ENCODE data around the gene EFNA2.

DNA sequence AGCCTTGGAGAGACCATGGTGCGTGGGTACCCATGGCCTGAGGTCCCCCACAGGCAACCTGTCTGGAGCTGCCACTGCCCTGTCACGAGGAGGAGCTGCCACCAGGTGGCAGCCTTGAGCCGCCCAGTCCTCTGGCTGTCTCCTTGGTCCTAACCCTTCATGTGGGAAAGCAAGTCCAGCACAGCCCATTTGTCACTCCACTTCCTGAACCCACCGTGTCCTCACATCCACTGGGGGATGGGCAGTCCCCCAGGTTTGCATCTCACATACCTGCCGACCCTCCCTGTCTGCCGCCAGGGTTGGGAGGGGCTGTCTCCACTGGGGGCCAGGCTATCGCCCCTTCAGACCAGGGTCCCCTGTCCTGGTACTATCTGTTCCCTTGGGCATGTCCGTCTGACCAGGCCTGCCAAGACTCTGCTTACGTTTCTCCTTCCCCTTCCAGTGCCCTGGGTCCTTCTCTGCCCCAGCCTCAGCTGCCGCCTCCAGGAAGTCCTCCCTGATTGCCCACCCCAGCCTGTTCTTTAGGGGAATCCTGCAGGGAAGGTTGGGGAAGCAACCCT, 5.8 kb upstream of the EFNA2 start:
- TF ChIP-seq, protein P1, sequence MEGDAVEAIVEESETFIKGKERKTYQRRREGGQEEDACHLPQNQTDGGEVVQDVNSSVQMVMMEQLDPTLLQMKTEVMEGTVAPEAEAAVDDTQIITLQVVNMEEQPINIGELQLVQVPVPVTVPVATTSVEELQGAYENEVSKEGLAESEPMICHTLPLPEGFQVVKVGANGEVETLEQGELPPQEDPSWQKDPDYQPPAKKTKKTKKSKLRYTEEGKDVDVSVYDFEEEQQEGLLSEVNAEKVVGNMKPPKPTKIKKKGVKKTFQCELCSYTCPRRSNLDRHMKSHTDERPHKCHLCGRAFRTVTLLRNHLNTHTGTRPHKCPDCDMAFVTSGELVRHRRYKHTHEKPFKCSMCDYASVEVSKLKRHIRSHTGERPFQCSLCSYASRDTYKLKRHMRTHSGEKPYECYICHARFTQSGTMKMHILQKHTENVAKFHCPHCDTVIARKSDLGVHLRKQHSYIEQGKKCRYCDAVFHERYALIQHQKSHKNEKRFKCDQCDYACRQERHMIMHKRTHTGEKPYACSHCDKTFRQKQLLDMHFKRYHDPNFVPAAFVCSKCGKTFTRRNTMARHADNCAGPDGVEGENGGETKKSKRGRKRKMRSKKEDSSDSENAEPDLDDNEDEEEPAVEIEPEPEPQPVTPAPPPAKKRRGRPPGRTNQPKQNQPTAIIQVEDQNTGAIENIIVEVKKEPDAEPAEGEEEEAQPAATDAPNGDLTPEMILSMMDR (IDR thresholded peaks at IDR 0.05) = peak; percentile 76
- TF ChIP-seq PHF8 (IDR thresholded peaks at IDR 0.05; ENCODE audit: borderline replicate concordance, low read depth) (no peak), MYC (IDR thresholded peaks at IDR 0.05; ENCODE audit: borderline replicate concordance, low read length) (no peak), CHD2 (IDR thresholded peaks at IDR 0.05; ENCODE audit: low read length, partially characterized antibody) (no peak), RCOR1 (IDR thresholded peaks at IDR 0.05; ENCODE audit: low read depth, low read length) (no peak)

Measured in A549 (cell line).